HEK293 (cell line): ENCODE results near the gene POLL.

ENCODE experiments used
- CTCF ChIA-PET: fragments of 350-600 bp; formaldehyde crosslinking; extraction: SDS; loops from one replicate; lab custom pipeline; 2021; ENCODE audit warnings: antibody characterized with exemption; lab: Yijun Ruan, JAX
- POLR2A ChIA-PET: fragments of 300-600 bp; formaldehyde crosslinking; extraction: SDS; loops from one replicate; lab custom pipeline; 2020; ENCODE audit warnings: antibody characterized with exemption, inconsistent platforms; lab: Yijun Ruan, JAX
- H3K27ac ChIP-seq: fragments of 200-500 bp; sonication (Bioruptor generic); 2 replicates; pipeline ENCODE4 v1.5.1; 2014; ENCODE audit warnings: low read depth, low read length, control low read depth, inconsistent platforms; ENCODE audit errors: extremely low read depth
- H3K36me3 ChIP-seq, 2 experiments: fragments of 200-500 bp in 1 of 2; sonication (Bioruptor generic) in 1 of 2; 1 replicate in 1 of 2; 2 replicates in 1 of 2; pipeline ENCODE4 v1.5.1; 2014 to 2017; ENCODE audit warnings: inconsistent platforms in 2 of 2, low read length in 2 of 2; ENCODE audit not compliant: control insufficient read depth in 2 of 2, insufficient read depth in 1 of 2
- H3K4me1 ChIP-seq: fragments of 200-500 bp; sonication (Bioruptor generic); 2 replicates; pipeline ENCODE4 v1.5.1; 2014; ENCODE audit warnings: mild to moderate bottlenecking, low read length, inconsistent platforms; ENCODE audit not compliant: control insufficient read depth, insufficient read depth
- H3K4me3 ChIP-seq: 2 replicates; pipeline ENCODE4 v1.5.1; 2011; ENCODE audit warnings: low read depth, mild to moderate bottlenecking, control low read depth, low read length, moderate library complexity
- H3K9me3 ChIP-seq: fragments of 200-500 bp; sonication (Bioruptor generic); 2 replicates; pipeline ENCODE4 v1.5.1; 2014; ENCODE audit warnings: low read depth, low read length, inconsistent platforms; ENCODE audit not compliant: control insufficient read depth, insufficient read depth
- KLF1 ChIP-seq: fragments of 450-650 bp; formaldehyde crosslinking; IDR thresholded peaks from 2 replicates; pipeline ENCODE4 v1.5.1; 2016; ENCODE audit warnings: missing biosample characterization, missing genetic modification characterization
- MEIS1 ChIP-seq: sonication (generic); formaldehyde crosslinking; IDR thresholded peaks from 2 replicates; pipeline ENCODE4 v1.8.1; 2022; ENCODE audit warnings: missing genetic modification reagents, mild to moderate bottlenecking, borderline replicate concordance
- YY2 ChIP-seq: fragments of 450-650 bp; formaldehyde crosslinking; IDR thresholded peaks from 2 replicates; pipeline ENCODE4 v1.5.1; 2016; ENCODE audit warnings: missing biosample characterization, missing genetic modification characterization
- ZBTB1 ChIP-seq: fragments of 450-650 bp; formaldehyde crosslinking; IDR thresholded peaks from 2 replicates; pipeline ENCODE4 v1.5.1; 2016; ENCODE audit warnings: missing biosample characterization, missing genetic modification characterization
- ZBTB20 ChIP-seq: fragments of 450-650 bp; formaldehyde crosslinking; IDR thresholded peaks from 2 replicates; pipeline ENCODE4 v1.5.1; 2016; ENCODE audit warnings: missing biosample characterization, missing genetic modification characterization
- ZBTB7A ChIP-seq: fragments of 450-650 bp; formaldehyde crosslinking; IDR thresholded peaks from 2 replicates; pipeline ENCODE4 v1.5.1; 2016; ENCODE audit warnings: low read depth, missing biosample characterization, missing genetic modification characterization
- ZEB2 ChIP-seq: fragments of 450-650 bp; formaldehyde crosslinking; IDR thresholded peaks from 2 replicates; pipeline ENCODE4 v1.5.1; 2016; ENCODE audit warnings: missing biosample characterization, missing genetic modification characterization
- ZFP3 ChIP-seq: fragments of 450-650 bp; formaldehyde crosslinking; IDR thresholded peaks from 2 replicates; pipeline ENCODE4 v1.5.1; 2016; ENCODE audit warnings: low read depth, missing biosample characterization, missing genetic modification characterization
- ZNF112 ChIP-seq: fragments of 450-650 bp; formaldehyde crosslinking; IDR thresholded peaks from 2 replicates; pipeline ENCODE4 v1.5.0; 2017; ENCODE audit warnings: missing biosample characterization, missing genetic modification characterization
- ZNF121 ChIP-seq: fragments of 450-650 bp; formaldehyde crosslinking; IDR thresholded peaks from 2 replicates; pipeline ENCODE4 v1.5.1; 2016; ENCODE audit warnings: missing biosample characterization, missing genetic modification characterization
- ZNF155 ChIP-seq: fragments of 450-650 bp; formaldehyde crosslinking; IDR thresholded peaks from 2 replicates; pipeline ENCODE4 v1.5.1; 2016; ENCODE audit warnings: missing biosample characterization, missing genetic modification characterization
- ZNF169 ChIP-seq: fragments of 450-650 bp; formaldehyde crosslinking; IDR thresholded peaks from 2 replicates; pipeline ENCODE4 v1.5.1; 2016; ENCODE audit warnings: missing biosample characterization, missing genetic modification characterization
- ZNF175 ChIP-seq: fragments of 450-650 bp; formaldehyde crosslinking; IDR thresholded peaks from 2 replicates; pipeline ENCODE4 v1.5.1; 2016; ENCODE audit warnings: missing biosample characterization, missing genetic modification characterization
- ZNF350 ChIP-seq: fragments of 450-650 bp; formaldehyde crosslinking; IDR thresholded peaks from 2 replicates; pipeline ENCODE4 v1.5.0; 2017; ENCODE audit warnings: missing biosample characterization, mild to moderate bottlenecking, missing genetic modification characterization
- ZNF416 ChIP-seq: fragments of 450-650 bp; formaldehyde crosslinking; IDR thresholded peaks from 2 replicates; pipeline ENCODE4 v1.5.1; 2016; ENCODE audit warnings: missing biosample characterization, missing genetic modification characterization
- ZNF426 ChIP-seq: fragments of 450-650 bp; formaldehyde crosslinking; IDR thresholded peaks from 2 replicates; pipeline ENCODE4 v1.5.1; 2017; ENCODE audit warnings: missing biosample characterization, missing genetic modification characterization, mild to moderate bottlenecking, inconsistent platforms, moderate library complexity
- ZNF433 ChIP-seq: fragments of 450-650 bp; formaldehyde crosslinking; IDR thresholded peaks from 2 replicates; pipeline ENCODE4 v1.5.1; 2016; ENCODE audit warnings: missing biosample characterization, missing genetic modification characterization, low read depth
- ZNF596 ChIP-seq: fragments of 450-650 bp; IDR thresholded peaks from 2 replicates; pipeline ENCODE4 v1.5.0; 2018; ENCODE audit warnings: missing biosample characterization, mild to moderate bottlenecking, missing genetic modification characterization, moderate library complexity
- ZNF610 ChIP-seq: fragments of 450-650 bp; formaldehyde crosslinking; IDR thresholded peaks from 2 replicates; pipeline ENCODE4 v1.5.1; 2016; ENCODE audit warnings: missing biosample characterization, missing genetic modification characterization, borderline replicate concordance
- ZNF624 ChIP-seq: fragments of 450-650 bp; formaldehyde crosslinking; IDR thresholded peaks from 2 replicates; pipeline ENCODE4 v1.5.1; 2017; ENCODE audit warnings: missing biosample characterization, missing genetic modification characterization
- ZNF645 ChIP-seq: fragments of 450-650 bp; formaldehyde crosslinking; IDR thresholded peaks from 2 replicates; pipeline ENCODE4; 2016; ENCODE audit warnings: missing biosample characterization, missing genetic modification characterization
- ZNF701 ChIP-seq: fragments of 450-650 bp; formaldehyde crosslinking; IDR thresholded peaks from 2 replicates; pipeline ENCODE4 v1.5.1; 2016; ENCODE audit warnings: missing biosample characterization, missing genetic modification characterization
- TF ChIP-seq, protein P1 (sequence below): fragments of 450-650 bp; formaldehyde crosslinking; IDR thresholded peaks from 2 replicates; pipeline ENCODE4 v1.5.1; 2017; ENCODE audit warnings: missing biosample characterization, mild to moderate bottlenecking, missing genetic modification characterization, moderate library complexity
- TF ChIP-seq, protein P2 (sequence below): IDR thresholded peaks from 2 replicates; pipeline ENCODE4 v1.6.1; 2011; ENCODE audit warnings: mild to moderate bottlenecking, low read depth, low read length, borderline replicate concordance
- TF ChIP-seq, protein P3 (sequence below): fragments of 450-650 bp; formaldehyde crosslinking; conservative IDR thresholded peaks from 2 replicates; pipeline ENCODE4 v1.5.1; 2016; ENCODE audit warnings: low read depth, missing biosample characterization, missing genetic modification characterization

POLL gene

DNA sequence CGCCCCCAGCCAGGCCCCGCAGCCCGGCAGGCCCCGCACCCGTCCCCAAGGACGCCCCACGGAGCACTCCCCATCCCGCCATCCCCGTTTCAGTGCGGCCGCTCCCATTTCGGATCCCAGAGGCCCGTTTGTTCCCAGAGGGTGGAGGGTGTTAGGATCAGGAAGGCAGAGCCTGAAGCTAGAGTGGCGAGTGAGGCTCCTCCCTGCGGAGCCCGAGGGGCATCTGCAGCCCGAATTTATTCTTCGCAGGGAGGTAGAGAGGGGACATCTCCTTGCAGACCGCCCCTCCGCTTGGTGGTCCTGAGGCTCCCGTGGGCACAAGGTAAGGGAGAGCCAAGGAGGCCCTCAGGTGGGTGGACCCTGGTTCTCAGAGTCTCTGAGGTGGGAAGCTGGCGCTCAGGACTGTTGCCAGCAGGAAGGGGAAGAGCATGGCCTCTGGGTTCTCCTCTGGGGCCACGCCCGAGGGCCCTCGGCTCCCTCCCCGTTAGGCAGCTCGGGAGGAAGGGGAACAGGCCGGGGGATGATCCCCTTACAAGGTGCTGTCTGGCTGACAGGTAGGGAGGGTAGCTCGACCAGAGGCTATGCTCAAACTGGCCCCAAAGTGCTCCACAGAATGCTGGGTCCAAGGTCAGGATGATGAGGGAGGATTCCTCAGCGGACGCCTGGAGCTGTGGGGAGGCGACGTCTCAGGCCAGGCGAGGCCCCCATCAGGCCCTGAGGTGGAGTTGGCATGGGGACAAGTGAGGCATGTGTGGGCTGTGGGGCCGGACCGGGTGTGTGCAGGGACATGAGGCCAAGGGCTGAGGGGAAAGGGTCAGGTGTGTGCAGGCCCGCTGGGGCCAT, 17.4 kb downstream of the POLL start (continued):
- TF ChIP-seq, protein P1, sequence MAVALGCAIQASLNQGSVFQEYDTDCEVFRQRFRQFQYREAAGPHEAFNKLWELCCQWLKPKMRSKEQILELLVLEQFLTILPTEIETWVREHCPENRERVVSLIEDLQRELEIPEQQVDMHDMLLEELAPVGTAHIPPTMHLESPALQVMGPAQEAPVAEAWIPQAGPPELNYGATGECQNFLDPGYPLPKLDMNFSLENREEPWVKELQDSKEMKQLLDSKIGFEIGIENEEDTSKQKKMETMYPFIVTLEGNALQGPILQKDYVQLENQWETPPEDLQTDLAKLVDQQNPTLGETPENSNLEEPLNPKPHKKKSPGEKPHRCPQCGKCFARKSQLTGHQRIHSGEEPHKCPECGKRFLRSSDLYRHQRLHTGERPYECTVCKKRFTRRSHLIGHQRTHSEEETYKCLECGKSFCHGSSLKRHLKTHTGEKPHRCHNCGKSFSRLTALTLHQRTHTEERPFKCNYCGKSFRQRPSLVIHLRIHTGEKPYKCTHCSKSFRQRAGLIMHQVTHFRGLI (tag by site-specific recombination) = 0 out of 2 replicates have a peak, but pooled peaks have one; percentile 10

DNA sequence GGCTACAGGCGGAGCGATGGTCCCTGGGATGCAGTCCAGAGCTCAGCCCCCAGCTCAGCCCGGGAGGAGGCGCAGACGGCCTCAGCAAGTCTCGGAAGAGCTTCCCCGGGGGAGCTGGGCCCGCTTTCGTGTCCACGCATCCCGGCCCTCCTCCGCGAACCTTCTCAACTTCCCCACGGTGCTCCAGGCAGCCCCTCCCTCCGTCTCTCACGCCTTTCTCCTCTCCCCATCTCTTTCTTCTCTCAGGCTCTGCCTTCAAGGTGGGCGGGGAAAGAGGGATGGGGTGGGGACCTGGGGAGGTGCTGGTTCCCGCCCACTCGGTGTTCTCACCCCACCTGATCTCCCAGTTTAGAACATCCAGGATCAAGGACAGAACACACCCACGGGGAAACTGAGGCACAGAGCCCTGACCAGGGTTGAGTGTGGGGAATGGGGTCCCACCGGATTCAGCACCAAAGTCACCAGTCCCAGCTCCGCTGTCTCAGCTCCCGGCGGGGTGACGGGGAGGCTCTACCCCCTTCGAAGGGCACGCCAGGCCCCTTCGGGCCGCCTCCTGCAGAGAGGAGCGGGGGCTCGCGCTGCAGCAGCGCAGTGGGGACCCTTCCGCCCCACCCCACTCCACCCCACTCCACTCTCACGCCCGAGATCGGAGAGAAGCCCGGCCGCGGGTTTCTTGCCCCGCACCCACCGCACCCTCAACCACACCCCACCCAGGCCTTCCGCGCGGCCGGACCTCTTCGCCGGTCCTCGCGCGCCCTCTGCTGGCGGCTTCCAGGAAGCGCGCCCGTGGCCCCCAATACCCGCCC, 18.2 kb downstream of the POLL start:
- Histone ChIP-seq H3K4me3 (peak overlapping the region; percentile 65), H3K27ac (no peak overlapping the region; the same call in 1 of the 2 replicates), H3K36me3 (no peaks in the 10 kb centered on the region), H3K4me1 (peaks cover 3% of the 10 kb centered on the region), H3K9me3 (0 out of 2 replicates have a peak, but pooled peaks cover 2% of the 10 kb centered on the region)
- ChIA-PET CTCF (interaction anchor here (0.5 to 3.8 kb wide), 38 partner anchors 9 to 710 kb away, joined by 3 to 77 read pairs (median 4); no protein-coding TSS in a partner anchor), POLR2A (interaction anchor here (1.0 to 1.5 kb wide), 3 partner anchors 38 to 356 kb away, joined by 3 to 4 read pairs (median 3); no protein-coding TSS in a partner anchor)
- TF ChIP-seq ZNF624 = no peak
- TF ChIP-seq ZNF155 (tag by site-specific recombination) = no peak
- TF ChIP-seq, protein P2, sequence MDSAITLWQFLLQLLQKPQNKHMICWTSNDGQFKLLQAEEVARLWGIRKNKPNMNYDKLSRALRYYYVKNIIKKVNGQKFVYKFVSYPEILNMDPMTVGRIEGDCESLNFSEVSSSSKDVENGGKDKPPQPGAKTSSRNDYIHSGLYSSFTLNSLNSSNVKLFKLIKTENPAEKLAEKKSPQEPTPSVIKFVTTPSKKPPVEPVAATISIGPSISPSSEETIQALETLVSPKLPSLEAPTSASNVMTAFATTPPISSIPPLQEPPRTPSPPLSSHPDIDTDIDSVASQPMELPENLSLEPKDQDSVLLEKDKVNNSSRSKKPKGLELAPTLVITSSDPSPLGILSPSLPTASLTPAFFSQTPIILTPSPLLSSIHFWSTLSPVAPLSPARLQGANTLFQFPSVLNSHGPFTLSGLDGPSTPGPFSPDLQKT = no peak
- no peak for TF ChIP-seq ZNF701 (tag by site-specific recombination)
- TF ChIP-seq, protein P3, sequence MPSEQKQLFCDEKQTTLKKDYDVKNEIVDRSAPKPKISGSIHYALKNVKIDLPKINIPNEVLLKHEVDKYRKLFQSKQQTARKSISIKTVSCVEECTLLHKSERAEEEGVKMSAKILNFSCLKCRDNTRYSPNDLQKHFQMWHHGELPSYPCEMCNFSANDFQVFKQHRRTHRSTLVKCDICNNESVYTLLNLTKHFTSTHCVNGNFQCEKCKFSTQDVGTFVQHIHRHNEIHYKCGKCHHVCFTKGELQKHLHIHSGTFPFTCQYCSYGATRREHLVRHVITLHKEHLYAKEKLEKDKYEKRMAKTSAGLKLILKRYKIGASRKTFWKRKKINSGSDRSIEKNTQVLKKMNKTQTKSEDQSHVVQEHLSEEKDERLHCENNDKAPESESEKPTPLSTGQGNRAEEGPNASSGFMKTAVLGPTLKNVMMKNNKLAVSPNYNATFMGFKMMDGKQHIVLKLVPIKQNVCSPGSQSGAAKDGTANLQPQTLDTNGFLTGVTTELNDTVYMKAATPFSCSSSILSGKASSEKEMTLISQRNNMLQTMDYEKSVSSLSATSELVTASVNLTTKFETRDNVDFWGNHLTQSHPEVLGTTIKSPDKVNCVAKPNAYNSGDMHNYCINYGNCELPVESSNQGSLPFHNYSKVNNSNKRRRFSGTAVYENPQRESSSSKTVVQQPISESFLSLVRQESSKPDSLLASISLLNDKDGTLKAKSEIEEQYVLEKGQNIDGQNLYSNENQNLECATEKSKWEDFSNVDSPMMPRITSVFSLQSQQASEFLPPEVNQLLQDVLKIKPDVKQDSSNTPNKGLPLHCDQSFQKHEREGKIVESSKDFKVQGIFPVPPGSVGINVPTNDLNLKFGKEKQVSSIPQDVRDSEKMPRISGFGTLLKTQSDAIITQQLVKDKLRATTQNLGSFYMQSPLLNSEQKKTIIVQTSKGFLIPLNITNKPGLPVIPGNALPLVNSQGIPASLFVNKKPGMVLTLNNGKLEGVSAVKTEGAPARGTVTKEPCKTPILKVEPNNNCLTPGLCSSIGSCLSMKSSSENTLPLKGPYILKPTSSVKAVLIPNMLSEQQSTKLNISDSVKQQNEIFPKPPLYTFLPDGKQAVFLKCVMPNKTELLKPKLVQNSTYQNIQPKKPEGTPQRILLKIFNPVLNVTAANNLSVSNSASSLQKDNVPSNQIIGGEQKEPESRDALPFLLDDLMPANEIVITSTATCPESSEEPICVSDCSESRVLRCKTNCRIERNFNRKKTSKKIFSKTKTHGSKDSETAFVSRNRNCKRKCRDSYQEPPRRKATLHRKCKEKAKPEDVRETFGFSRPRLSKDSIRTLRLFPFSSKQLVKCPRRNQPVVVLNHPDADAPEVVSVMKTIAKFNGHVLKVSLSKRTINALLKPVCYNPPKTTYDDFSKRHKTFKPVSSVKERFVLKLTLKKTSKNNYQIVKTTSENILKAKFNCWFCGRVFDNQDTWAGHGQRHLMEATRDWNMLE = no peak
- TF ChIP-seq ZBTB20 (tag by site-specific recombination) = no peak; the same call in 1 of the 2 replicates
- no peak for TF ChIP-seq YY2
- no peak for TF ChIP-seq ZFP3
- TF ChIP-seq ZNF433 (tag by site-specific recombination) = no peak
- TF ChIP-seq ZNF426 (tag by site-specific recombination) = no peak
- peak; percentile 81 for TF ChIP-seq ZBTB7A (tag by site-specific recombination)
- TF ChIP-seq MEIS1 (CRISPR knock-in tag) = no peak
- TF ChIP-seq ZNF645 (tag by site-specific recombination) = 0 out of 2 replicates have a peak, but pooled peaks have one; percentile 41
- TF ChIP-seq ZEB2 (tag by site-specific recombination) = peak; percentile 67
- no peak for TF ChIP-seq ZNF596
- no peak for TF ChIP-seq ZNF169 (tag by site-specific recombination)
- TF ChIP-seq ZNF175 (tag by site-specific recombination) = no peak
- TF ChIP-seq ZNF112 (tag by site-specific recombination) = no peak
- no peak for TF ChIP-seq ZNF121 (tag by site-specific recombination)
- TF ChIP-seq ZNF416 (tag by site-specific recombination) = no peak
- no peak for TF ChIP-seq ZNF350 (tag by site-specific recombination)
- peak; percentile 100 for TF ChIP-seq KLF1
- peak; percentile 97 for TF ChIP-seq ZBTB1
- peak; percentile 47; the same call in 1 of the 2 replicates for TF ChIP-seq ZNF610 (tag by site-specific recombination)
